B cell (primary cell): ENCODE data around the gene STAT1.

Source experiments
- EZH2 ChIP-seq: IDR thresholded peaks from 2 replicates; pipeline ENCODE4 v1.6.1; 2012; ENCODE audit warnings: borderline replicate concordance, low read depth, mild to moderate bottlenecking, moderate library complexity, low read length; ENCODE audit not compliant: insufficient read depth, poor library complexity, severe bottlenecking
- TF ChIP-seq, protein P1 (sequence below): fragments of 200-600 bp; IDR thresholded peaks from one replicate; pipeline ENCODE4 v1.8.0; 2022; ENCODE audit warnings: antibody characterized with exemption, mild to moderate bottlenecking

DNA sequence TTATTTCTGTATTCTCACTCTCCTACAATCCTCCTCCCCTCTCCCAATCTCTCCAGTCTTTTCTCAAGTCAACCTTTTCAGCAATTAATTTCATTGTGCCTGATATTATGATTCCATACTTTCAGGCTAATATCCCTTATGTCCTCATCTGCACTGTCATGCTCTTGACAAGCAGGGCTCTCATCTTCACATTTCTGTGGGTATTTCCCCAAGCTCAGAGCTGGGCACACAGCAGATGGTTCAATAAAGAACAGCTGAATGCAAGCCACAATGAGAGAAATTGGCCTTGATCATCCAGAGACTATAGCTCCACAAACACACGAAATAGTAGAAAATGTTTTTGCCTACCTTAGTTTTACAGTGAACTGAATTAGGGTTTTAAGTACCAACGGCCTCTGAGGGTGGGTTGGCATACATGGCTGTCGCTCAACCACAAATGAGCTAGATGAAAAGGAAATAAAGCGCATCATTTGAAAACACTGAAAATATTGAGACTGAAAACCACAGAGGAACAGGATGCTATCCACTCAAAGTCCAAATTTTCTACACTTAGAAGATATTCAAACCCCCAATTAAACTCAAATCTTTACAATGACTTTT is 47.5 kb upstream of the STAT1 start:
- TF ChIP-seq, protein P1, sequence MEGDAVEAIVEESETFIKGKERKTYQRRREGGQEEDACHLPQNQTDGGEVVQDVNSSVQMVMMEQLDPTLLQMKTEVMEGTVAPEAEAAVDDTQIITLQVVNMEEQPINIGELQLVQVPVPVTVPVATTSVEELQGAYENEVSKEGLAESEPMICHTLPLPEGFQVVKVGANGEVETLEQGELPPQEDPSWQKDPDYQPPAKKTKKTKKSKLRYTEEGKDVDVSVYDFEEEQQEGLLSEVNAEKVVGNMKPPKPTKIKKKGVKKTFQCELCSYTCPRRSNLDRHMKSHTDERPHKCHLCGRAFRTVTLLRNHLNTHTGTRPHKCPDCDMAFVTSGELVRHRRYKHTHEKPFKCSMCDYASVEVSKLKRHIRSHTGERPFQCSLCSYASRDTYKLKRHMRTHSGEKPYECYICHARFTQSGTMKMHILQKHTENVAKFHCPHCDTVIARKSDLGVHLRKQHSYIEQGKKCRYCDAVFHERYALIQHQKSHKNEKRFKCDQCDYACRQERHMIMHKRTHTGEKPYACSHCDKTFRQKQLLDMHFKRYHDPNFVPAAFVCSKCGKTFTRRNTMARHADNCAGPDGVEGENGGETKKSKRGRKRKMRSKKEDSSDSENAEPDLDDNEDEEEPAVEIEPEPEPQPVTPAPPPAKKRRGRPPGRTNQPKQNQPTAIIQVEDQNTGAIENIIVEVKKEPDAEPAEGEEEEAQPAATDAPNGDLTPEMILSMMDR = no peak
- no peak for TF ChIP-seq EZH2
